GM12872 (cell line): ENCODE data around the gene USP20.

Experiments
- CTCF ChIP-seq: IDR thresholded peaks from 3 replicates; pipeline ENCODE4 v1.5.1; 2011; ENCODE audit warnings: low read depth, mild to moderate bottlenecking, low read length, moderate library complexity; ENCODE audit not compliant: insufficient read depth

USP20 gene

DNA sequence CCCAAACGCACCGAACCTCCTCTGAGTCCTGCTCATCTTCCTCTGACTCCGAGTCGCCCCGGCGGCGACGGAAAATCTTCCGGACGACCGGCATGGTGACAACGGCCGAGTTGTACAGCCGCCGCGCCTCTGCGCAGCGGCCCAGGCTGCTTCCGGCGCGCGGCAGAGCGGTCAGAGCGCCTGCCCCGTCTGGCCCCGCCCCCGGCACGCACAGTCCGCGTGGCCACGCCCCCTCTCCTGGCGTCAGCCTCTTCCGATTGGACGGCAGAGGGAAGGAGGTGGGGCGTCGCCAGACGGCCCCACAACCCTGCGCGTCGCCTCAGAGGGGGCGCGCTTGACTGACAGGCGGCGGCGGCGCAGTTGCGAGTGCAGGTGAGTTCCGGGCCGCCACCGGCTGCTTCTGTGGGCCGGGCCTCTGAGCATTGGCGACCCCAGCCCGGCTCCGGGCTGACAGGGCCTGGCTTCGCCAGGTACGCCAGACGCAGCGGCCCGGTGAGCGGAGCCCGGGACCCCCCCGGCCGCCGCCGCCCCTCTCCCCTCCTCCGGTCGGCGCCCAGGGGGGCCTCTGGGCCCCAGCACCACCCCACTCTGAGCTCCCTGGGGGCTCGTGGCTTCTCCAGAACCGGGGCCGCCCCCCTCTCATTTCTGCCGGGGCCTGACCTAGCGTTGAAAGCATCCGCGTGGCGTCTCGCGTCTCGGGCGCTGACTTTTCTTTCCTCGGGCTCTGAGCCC lies at the start of gene USP20, which contains the start of gene C9orf78:
Gene USP20 (plus strand): TSS at position 331 of the 732 bp plus-strand sequence. CDS start 17,098 bp downstream, outside the sequence.
Gene C9orf78 (minus strand): TSS at position 148 of the 732 bp plus-strand sequence. CDS start 54 bp downstream, at position 94.
- TF ChIP-seq CTCF: no peak

GRCh38 chr9:129785866-129786265 lies 49.4 kb upstream of the USP20 start:
- no peak for TF ChIP-seq CTCF

GRCh38 chr9:129786481-129786880 lies 48.8 kb upstream of the USP20 start:
- no peak for TF ChIP-seq CTCF

DNA sequence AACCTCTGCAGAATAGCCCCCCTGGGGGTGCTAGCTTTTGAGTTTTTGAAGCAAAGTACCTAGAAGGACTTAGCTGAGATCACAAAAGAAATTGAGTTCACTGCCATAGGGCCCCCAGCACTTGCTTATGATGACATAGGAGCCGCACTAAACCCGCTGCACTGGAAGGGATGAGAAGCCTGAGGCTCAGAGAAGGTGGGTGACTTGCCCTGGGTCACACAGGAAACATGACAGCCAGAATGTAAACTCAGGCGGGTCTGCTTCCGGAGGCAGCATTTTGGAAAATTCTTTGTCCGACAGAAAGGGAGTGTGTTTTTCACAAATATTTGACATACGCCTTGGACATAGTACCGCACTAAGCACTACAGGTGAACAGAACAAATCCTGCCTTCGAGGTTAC lies 40.7 kb upstream of the USP20 start:
- no peak for TF ChIP-seq CTCF

- no peak for TF ChIP-seq CTCF
These were observed 36.3 kb upstream of the USP20 start for GRCh38 chr9:129798973-129799372.

DNA sequence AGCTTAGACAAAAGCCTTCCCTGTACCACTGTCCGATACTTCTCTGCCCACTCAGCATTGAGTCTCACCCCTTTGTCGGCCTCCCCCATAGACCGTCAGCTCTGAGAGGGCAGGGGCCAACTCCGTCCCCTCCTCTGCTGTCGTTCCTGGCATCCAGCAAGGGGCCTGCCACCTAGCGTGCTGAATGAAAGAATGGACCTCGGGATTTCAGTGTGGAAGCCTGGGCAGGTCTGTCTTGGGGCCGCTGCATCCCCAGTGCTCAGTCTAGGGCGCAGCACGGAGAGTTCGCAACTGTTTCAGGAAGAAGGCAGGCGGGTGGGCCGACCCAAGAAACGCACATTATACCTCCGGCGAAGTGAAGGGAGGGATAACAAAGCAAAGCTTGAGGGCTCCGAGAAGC lies 33.8 kb upstream of the USP20 start:
- no peak for TF ChIP-seq CTCF

- no peak for TF ChIP-seq CTCF
These were observed 32.2 kb upstream of the USP20 start, which contains the start of gene TOR1B for GRCh38 chr9:129802833-129803675. TSS of gene TOR1B (plus strand) at chr9:129803184. CDS start at chr9:129803213, 29 bp downstream.
